ENCODE data around the gene KRCC1. TPM values are rescaled to one million over a fixed set of nuclear protein-coding genes. Genes with fewer than 3 reads are reported as not detected.
"Not testable (repeated sequence)": the region's sequence is repeated elsewhere in the genome, so short reads cannot be mapped to it uniquely, and the experiment has no call there.

Gene KRCC1
- total RNA-seq, 1 donor from 2014 or later = 17.6 TPM

DNA sequence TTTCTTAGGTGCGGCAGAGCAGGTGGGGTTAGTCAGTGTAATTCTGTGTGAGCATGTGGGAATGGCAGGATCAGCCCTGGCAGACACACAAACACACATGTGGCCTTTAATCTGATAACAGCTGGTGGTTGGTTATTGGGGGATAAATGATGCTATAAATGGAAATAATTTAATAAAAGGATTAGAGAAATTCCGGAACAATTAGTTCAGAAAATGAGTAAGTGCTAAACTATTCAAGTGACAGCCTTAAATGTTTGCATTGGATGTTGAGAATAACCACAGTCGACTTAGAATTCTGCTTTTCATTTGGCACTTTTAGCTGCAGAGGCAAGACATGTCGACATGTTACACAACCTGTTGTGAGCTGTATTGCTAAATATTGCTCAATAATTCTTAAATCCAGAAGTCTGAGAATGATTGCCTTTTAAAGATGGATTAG lies 19.3 kb upstream of the KRCC1 start:
- DNase-seq = no peak

DNA sequence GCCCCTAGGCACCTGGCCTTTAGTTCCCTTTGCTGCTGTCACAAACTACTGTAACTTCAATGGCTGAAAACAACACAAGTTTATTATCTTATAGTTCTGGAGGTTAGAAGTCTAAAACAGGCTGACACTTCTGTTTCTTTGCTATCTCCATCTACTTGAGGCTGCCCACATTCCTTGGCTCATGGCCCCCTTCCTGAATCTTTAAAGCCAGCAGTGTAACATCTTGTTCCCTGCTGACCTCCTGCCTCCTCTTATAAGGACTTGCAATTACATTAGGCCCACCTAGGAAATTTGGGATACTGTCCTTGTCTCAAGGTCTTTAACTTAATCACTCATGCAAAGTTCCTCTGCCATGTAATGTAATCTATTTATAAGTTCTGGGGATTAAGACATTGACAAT lies 18.6 kb upstream of the KRCC1 start:
- DNase-seq = no peak

DNA sequence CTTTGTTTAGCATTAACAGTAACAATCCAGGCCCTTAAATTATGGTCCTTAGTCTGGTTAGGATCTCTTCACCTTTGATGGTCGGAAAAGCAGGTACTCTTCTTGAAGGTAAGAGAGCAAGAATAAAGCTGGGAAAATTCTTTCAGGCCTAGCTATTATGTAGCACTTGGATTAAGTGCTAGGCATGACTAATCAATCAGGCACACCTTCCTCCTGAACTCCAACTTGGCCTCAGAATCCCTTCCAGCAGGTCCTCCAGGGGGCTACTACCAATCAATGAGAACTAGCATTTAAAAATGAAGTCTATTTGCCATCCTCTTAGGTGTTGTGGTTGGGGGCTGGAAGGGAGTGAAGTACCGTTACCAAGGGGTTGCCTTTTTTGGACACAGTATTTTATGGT lies 15.8 kb upstream of the KRCC1 start:
- DNase-seq = no peak

DNA sequence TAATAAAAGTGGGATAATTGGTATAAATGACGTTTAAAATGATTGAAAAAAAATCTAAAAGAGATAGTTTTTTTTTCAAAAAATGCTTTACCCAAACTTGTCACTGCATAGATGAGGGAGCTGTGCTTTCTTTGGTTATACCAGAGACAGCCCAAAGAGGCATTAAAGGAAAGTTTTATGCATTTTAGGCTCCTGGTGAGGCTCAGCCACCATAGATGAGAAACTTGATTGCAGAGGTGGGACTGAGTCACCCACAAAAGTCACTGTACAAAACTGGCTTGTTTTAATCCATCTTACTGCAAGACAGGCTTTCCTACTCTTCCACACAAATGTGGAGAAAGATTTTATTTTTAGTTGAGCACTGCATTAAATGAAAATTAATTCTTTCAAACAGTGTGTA lies 14.5 kb upstream of the KRCC1 start:
- DNase-seq = no peak

DNA sequence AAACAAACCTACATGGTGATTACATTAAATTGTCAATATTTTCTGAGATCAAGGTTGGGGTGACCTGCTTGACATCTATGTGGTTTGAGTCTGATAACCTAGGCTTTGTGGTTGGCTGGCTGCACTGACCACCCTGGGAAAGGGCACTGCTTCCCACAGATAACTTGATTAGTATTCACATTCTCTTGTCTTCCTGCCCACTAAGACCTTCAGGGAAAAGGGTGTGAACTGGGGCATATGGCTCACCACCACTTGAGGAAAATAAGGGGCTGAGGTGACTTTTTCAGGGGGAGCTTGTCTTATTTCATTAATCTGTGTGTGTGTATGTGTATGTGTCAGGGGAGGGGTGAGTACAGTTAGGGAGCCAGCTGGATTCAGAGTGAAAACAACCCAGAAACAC lies 13.5 kb upstream of the KRCC1 start:
- no peak for DNase-seq

DNA sequence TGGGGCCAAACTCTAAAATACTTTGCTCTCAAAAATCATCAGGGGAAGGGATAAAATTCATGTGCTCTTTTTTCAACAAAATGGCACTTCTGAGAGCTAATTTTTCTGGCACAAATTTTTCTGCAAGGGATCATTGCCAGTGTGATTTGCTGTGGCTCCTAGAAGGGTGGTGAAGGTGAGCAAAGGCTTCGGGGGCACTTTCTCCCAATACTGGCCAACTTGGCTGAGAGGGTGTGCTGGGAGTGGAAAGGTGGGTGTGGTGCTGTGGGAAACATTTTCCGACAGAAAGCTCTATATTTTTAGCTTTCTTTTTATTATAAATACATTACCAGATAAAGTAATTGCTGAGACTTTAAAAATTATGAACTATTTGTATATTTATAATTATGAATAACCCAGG lies 12.5 kb upstream of the KRCC1 start:
- no peak for DNase-seq

DNA sequence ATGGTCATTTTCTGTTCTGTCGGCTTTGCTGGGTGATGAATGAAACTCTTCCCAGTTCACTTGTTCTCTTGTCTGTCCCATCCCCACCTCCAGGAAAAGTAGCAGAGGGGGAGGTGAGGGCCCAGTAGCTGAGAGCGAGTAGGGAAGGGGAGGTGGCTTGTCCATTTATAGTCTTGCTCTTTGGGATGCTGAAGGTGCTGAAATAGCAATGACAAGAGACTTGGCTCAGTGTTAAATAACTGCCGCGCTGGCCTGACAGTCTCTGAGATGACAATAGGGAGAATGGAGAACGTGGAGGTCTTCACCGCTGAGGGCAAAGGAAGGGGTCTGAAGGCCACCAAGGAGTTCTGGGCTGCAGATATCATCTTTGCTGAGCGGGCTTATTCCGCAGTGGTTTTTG lies 12.0 kb upstream of the KRCC1 start, which contains the start of gene SMYD1:
Gene SMYD1, plus strand, starts transcription at position 228 of the 400 bp plus-strand sequence. Its CDS starts 40 bp downstream, at position 268.
- no peak for DNase-seq

DNA sequence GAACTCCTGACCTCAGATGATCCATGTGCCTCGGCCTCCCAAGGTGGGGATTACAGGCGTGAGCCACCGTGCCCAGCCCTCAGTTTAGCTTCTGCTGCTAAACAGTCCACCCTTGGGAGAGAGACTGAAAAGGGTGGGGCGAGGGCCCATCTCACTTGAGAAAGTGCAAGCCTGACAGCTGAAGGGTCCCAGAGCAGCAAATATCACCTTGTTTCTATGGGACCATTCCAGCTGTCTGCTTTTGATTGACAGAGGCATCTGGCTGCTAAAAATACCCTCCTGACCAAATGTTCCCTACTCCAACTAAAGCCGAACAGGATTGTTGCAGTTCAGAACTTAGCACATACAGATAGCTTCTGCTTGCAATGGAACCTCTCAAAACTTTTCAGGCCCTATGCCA lies 11.6 kb upstream of the KRCC1 start:
- DNase-seq = no peak

DNA sequence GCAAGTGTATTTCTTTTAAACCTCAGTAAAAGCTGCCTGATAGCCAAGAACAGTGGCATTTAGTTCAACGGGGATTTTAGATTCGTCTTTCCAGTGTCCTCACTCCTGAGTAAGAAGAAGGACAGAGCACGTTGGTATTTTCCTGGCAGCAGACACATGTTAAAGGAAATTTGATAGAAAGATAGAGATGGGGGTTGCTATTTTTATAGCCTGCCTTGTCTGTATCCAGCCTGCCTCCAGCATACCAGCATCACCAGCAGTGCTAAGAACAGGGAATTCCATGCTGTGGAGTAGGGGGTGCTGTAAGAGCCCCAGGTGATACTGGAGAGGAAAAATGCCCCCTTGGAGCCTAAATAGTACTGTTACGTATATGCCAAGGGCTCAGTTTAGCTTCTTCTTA lies 11.0 kb upstream of the KRCC1 start:
- no peak for DNase-seq

DNA sequence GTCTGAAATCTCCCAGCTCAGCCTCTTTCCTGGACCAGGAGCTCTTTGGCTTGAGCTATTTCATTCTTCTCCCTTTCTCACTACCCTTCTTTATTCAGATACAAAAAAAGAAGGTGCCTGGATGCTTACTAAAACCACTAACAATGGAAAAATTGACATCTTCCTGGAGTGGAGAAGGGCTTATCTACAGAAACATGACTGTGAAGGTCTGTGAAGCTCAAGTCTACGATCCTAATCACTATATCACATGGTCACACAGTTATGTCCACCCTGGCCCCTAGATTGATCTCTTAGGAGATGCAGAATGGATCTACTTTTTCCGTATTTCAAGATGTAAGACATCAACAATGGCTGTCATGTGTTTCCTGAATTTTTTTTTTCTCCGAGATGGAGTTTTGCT lies 5.7 kb upstream of the KRCC1 start:
- DNase-seq = no peak

DNA sequence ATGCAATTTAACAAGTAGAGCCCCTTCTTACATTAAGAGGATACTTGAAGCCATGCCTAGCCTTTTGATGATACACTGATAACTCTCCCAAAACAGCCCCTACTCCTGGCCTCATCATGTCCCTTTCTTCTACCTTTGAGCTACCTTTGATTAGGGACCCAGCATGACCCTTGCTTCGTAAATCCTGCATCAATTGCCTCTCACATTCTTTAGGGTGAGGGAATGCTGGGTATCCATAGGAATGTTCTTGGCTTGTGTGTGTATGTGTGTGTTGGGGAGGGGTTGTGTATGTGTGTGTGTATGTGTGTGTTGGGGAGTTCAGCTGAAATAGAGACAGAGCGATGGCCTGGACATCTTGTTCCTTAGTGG lies 5.3 kb upstream of the KRCC1 start:
- DNase-seq = no peak

DNA sequence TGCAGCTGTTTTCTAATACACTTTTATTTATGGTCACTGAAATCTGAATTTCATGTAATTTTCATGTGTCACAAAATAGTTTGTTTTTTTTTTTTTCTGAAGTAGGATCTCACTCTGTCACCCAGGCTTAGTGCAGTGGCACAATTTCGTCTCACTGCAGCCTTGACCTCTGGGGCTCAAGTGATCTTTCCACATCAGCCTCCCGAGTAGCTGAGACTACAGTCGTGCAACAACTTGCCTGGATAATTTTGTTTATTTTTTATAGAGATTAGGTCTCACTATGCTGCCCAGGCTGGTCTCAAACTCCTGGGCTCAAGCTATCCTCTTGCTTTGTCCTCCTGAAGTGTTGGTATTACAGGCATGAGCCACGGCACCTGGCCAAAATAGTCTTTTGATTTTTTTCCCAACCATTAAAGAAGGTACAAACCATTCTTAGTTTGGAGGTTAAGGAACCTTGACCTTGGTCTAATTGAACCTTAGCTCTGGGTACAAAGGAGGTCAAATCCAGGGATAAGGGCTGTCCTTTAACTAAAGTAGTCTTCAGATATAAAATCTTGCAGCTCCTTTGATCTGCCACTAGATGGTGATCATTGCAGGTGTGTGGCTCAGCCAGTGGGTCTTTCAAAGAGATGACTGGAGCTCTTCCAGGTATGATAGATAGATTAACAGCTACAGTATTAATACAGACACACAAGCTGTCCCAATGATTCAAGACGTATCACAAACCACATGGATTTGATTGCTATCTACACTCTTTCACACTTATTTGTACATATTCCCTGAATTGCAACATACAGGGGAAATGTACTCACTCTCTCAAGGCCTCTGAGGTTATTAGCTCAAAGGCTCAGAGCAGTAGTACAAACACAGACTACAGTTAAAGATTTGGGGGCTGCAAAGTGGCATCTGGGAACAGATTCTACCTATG lies 4.7 kb upstream of the KRCC1 start:
- no peak for DNase-seq

DNA sequence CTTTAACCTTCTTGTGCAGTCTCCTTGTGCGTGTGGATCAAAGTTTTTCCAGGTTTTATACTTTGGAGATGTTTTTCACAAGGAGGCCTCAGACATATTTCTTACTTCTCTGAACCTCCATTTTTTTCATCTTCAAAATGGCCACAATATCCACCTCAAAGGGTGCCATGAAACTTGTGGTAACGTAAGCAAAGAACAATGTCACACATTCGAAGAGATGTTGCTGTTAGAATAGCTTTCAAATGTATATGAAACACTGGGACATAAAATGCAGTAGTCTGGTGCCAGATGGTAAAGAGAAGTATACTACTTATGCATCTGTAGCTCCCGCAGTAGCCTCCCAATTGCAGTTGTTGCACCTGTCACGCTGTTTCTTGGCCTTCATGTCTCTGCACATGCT lies 2.6 kb upstream of the KRCC1 start:
- DNase-seq = no peak

DNA sequence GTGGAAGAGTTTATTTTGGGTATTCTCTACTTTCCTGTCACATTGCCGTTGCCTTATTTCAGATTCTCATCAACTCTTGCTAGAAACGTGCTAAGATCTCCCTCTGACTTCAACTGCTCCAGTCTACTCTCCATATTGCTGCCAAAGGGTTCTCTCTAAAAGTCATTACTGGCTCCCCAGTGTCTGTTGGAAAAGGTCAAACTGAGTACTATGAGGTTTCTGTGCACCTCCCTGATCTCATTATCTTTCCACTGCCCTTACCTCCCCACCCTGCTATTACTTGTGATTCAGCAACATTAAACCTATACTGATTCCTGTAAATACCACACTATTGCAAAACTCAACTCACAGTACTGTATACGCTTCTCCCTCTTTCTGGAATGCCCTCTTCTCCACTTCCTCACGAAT lies 1.9 kb upstream of the KRCC1 start:
- no peak for DNase-seq

DNA sequence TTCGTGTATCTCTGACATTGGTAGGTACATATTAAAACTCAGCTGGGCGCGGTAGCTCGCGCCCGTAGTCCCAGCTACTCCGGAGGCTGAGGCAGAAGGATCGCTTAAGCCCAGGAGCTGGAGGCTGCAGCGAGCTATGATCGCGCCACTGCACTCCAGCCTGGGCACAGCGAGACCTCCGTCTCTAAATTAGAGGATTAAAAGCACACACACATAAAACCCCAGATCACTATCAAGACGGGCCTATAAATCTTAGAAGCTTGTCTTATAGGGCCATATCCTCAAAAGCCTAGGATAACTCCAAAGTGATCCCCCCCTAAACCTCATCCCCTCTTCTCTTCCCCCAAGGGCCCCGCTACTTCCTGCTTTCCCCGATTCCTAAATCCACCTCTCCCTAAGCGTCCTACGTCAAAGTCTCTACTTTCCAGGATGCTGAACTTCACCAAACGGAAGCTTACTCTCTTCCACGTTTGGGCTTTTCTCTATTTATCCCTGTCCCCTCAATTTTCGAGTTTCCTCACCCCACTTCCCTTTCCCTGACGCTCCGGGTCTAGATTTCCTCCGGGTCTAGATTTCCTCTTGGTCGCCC lies 707 bp downstream of the KRCC1 start:
- DNase-seq = no peak

DNA sequence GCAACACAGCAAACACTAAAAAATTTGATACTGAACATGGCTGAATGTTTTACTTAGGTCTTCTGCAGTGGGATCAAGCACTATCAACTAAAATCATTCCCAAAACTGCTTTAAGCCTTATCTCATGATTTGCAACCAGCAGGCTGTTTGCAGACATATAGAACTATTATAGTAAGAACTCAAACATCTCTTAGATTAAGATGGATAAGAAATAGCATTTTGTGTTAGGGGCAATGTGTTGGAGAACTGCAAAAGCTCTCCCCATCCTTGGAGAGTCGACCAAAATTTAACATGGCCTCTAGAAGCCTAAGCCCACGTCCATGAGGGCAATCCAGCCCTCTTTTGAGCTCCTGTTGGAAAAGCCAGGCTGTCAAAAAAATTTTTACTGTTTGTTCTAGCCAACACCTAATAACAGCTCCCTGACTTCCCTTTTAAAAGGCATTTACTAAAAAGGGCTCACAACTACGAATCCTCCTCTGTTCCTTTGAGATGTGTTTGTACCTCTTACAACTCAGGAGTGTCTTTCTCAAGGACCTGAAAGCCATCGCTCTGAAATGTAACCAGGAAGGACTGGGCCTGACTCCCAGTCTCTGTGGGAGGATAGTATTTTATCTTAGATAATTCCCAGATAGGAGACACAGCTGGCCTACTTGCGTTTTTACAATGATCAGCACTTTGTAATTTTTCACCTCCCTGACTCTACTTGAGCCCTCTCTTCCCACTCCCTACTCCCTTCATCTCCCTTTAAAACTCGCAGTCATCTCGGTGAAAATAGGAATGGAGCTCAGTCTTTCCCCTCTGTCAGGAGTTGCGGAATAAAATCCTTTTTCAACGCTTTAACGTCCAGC lies 1.4 kb downstream of the KRCC1 start:
- no peak for DNase-seq

DNA sequence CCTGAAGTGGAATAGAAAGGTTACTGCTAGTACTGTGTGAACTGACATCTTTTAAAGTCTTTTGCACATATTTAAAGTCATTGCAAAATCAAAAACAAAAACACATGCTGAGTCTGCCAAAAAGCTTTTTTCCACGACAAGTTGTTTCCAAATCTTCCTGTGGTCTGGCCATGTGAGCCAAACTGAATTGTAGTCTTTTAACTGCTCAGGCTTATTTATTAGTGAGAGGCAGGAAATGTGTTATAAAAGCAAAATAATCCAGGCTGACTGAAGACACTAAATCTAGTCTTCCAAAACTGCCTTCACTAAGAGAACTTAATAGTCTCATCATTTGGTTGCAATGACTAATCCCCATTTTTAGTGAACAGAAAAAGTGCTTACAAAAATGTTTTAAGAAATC lies 2.3 kb downstream of the KRCC1 start:
- DNase-seq = no peak

DNA sequence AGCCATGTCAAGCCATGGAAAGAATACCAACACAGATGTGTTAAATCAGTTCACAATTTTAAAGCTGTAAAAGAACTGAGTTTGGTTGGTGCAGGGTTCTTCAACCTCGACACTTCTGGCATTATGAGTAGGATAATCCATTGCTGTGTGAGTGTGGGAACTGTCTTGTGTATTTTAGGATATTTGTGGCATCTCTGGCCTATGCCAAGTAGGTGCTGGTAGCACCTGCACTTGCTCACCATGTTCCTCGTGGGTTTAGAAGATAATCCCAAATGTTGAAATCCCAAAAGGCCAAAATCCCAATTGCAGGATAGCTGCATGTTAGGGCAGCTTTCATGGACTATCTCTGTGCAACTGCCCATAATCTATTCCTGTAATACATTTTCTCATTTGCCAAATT lies 3.8 kb downstream of the KRCC1 start:
- DNase-seq = no peak

DNA sequence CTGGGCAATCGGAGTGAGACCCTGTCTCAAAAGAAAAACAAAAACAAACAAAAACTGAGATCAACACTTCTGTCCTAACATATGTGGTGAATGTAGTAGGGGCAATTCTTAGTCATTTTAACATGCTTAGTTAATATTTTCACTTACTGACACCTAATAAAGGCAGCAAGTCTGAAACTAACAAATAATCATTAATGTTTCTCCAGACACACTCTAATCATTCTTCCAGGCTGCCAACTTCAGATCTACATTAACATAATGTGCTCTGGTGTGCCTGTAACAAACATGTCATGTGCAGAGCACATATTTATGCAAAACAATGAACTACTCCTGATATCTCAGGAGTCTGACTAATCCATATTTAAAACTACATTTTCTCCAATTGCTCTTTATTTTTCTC lies 6.0 kb downstream of the KRCC1 start:
- DNase-seq = no peak

DNA sequence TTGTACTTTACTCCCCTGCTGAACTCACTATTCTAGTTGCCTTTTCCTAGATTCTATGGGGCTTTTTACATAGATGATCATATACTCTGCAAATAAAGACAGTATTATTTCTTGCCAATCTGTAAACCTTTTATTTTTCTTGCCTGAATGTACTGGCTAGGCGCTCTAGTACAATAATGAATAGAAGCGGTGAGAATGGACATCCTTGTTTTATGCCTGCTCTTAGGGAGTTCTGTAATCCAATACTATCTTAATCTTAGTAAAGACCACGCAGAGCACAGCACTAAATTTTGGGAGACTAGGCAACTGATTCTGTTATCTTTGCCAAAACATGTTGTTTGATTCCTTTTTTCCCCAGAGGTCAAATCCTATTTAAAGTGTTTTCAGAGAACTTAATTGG lies 7.0 kb downstream of the KRCC1 start:
- DNase-seq = no peak

DNA sequence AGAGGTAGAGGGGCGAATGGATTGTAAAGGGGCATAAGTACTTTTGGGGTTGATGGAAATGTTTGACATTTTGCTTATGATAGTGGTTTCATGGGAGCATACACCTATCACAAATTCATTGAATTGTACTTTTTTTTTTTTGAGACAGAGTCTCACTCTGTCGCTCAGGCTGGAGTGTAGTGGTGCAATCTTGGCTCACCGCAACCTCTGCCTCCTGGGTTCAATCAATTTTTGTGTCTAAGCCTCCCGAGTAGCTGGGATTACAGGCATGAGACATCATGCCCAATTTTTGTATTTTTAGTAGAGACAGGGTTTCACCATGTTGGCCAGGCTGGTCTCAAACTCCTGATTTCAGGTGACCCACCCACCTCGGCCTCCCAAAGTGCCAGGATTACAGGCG lies 10.0 kb downstream of the KRCC1 start:
- DNase-seq = not testable (repeated sequence)

DNA sequence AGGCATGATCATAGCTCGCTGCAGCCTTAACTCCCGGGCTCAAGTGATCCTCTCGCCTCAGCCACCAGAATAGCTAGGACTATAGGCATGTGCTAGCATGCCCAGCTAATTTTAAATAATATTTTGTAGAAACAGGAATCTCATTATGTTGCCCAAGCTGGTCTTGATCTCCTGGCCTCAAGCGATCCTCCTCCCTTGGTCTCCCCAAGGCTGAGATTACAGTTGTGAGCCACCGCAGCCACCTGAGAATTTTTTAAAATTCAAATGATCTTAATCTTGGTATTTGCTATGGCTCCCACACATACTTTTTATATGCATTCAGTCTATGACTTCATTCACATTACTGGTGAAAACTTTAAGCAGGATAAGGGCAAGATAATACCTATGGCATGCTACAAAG lies 13.1 kb downstream of the KRCC1 start:
- DNase-seq = no peak
